Thyroid gland (tissue), 4 donors: ENCODE results near the gene IL6ST. TPM values are rescaled to one million over a fixed set of nuclear protein-coding genes. Genes with fewer than 3 reads are reported as not detected.

Source experiments
- DNase-seq, 2 donors: peaks; one replicate each; pipeline ENCODE4 v3.0.0-alpha.2; 2019
- H3K27ac ChIP-seq, 3 donors: fragments of 200-600 bp; sonication (generic); 1 replicate in 2 of 3; 2 replicates in 1 of 3; pipeline ENCODE4 v1.5.1; 2016 to 2019; ENCODE audit warnings: mild to moderate bottlenecking in 1 of 3, moderate library complexity in 1 of 3
- H3K27me3 ChIP-seq: fragments of 200-600 bp; sonication (generic); one replicate; pipeline ENCODE4 v1.5.1; 2019
- H3K36me3 ChIP-seq, 2 donors: fragments of 200-600 bp; sonication (generic); one replicate each; pipeline ENCODE4 v1.5.1; 2016 to 2019
- H3K4me1 ChIP-seq, 2 donors: fragments of 200-600 bp; sonication (generic); one replicate each; pipeline ENCODE4 v1.5.1; 2017 to 2019
- H3K4me3 ChIP-seq, 3 donors: fragments of 200-600 bp; sonication (generic); replicated peaks in 1 of 3; 1 replicate in 2 of 3; 2 replicates in 1 of 3; pipeline ENCODE4 v1.5.1; 2016; ENCODE audit warnings: mild to moderate bottlenecking in 1 of 3
- H3K9me3 ChIP-seq: fragments of 200-600 bp; sonication (generic); one replicate; pipeline ENCODE4 v1.5.1; 2017
- CTCF ChIP-seq, 6 experiments: fragments of 200-600 bp in 3 of 6; fragments of 450-650 bp in 3 of 6; sonication (generic) in 3 of 6; IDR thresholded peaks; one replicate each; pipeline ENCODE4 v1.5.1; 2016 to 2019; ENCODE audit warnings: antibody characterized with exemption in 6 of 6, mild to moderate bottlenecking in 2 of 6, inconsistent platforms in 1 of 6, moderate library complexity in 1 of 6
- POLR2A ChIP-seq, 2 donors: fragments of 450-650 bp; IDR thresholded peaks; one replicate each; pipeline ENCODE4 v1.6.1; 2017; ENCODE audit warnings: antibody characterized with exemption in 2 of 2, mild to moderate bottlenecking in 2 of 2, moderate library complexity in 1 of 2
- WGBS, 2 donors: methylation state at CpG; one replicate each; pipeline ENCODE4 v1.1.5; 2017; 5-methylcytosine and 5-hydroxymethylcytosine counted together
- intact Hi-C: fragments of 100-400 bp; cut with DNase I; formaldehyde crosslinking; loops from one replicate; pipeline ENCODE4 v1.15.1; 2023
- total RNA-seq, 4 donors: library from RNA; depleted of rRNA; stranded (reverse); fragments of >200 nt; gene quantifications; one replicate each; pipeline ENCODE4 v1.2.3, GENCODE V29; 2016

The IL6ST gene
- total RNA-seq, 4 donors from 2014 or later, result 280 to 550 (median 359) TPM

- intact Hi-C loops, result no loop called here
- WGBS, 2 donors, result 98 to 99% methylated on average over 7 of the region's 7 CpGs
- no peak for DNase-seq
- TF ChIP-seq CTCF (IDR thresholded peaks at IDR 0.05) (no peak), POLR2A (IDR thresholded peaks at IDR 0.05) (no peak)
- Histone ChIP-seq H3K27ac (no peak overlapping the region), H3K4me1 (no peaks in the 10 kb centered on the region), H3K9me3 (no peaks in the 10 kb centered on the region), H3K36me3 (no peaks in the 10 kb centered on the region), H3K27me3 (no peaks in the 10 kb centered on the region), H3K4me3 (no peak overlapping the region)
Measured at GRCh38 chr5:55907927-55908326, 86.8 kb downstream of the IL6ST start.

- Histone ChIP-seq H3K36me3 (no peaks in the 10 kb centered on the region), H3K27me3 (no peaks in the 10 kb centered on the region), H3K9me3 (no peaks in the 10 kb centered on the region), H3K4me1 (no peaks in the 10 kb centered on the region), H3K4me3 (no peak overlapping the region), H3K27ac (no peak overlapping the region)
- no peak for DNase-seq
- TF ChIP-seq POLR2A (IDR thresholded peaks at IDR 0.05), result no peak
- no peak for TF ChIP-seq CTCF (IDR thresholded peaks at IDR 0.05)
- WGBS, 2 donors, result 78 to 88% methylated on average over 4 of the region's 4 CpGs
- intact Hi-C loops, result no loop called here
Measured at GRCh38 chr5:55905251-55905650, 89.5 kb downstream of the IL6ST start.

- intact Hi-C loops, result no loop called here
- no peaks in the 10 kb centered on the region for H3K27me3 ChIP-seq
- H3K27ac ChIP-seq, result no peak overlapping the region
- WGBS, 2 donors, result 78 to 83% methylated on average over 2 to 3 of the region's 3 CpGs
- DNase-seq, result no peak
- H3K4me1 ChIP-seq, result no peaks in the 10 kb centered on the region
- H3K4me3 ChIP-seq, result no peak overlapping the region
- no peaks in the 10 kb centered on the region for H3K36me3 ChIP-seq
- no peak for TF ChIP-seq POLR2A (IDR thresholded peaks at IDR 0.05)
- TF ChIP-seq CTCF (IDR thresholded peaks at IDR 0.05), result no peak
- no peaks in the 10 kb centered on the region for H3K9me3 ChIP-seq
Measured at GRCh38 chr5:55904152-55904551, 90.6 kb downstream of the IL6ST start.

GRCh38 chr5:55903121-55903701 lies 91.6 kb downstream of the IL6ST start:
- H3K27ac ChIP-seq, result no peak overlapping the region
- DNase-seq, result no peak
- intact Hi-C loops, result no loop called here
- no peaks in the 10 kb centered on the region for H3K4me1 ChIP-seq
- no peaks in the 10 kb centered on the region for H3K9me3 ChIP-seq
- H3K36me3 ChIP-seq, result no peaks in the 10 kb centered on the region
- 93 to 94% methylated on average over 13 to 16 of the region's 19 CpGs for WGBS, 2 donors
- H3K4me3 ChIP-seq, result no peak overlapping the region
- no peaks in the 10 kb centered on the region for H3K27me3 ChIP-seq
- no peak for TF ChIP-seq CTCF (IDR thresholded peaks at IDR 0.05)
- TF ChIP-seq POLR2A (IDR thresholded peaks at IDR 0.05), result no peak

- no peak overlapping the region for H3K4me3 ChIP-seq
- 76 to 97% methylated on average over 3 to 5 of the region's 5 CpGs for WGBS, 2 donors
- DNase-seq, result no peak
- no peak overlapping the region for H3K27ac ChIP-seq
- intact Hi-C loops, result no loop called here
- no peaks in the 10 kb centered on the region for H3K36me3 ChIP-seq
- no peaks in the 10 kb centered on the region for H3K4me1 ChIP-seq
- no peaks in the 10 kb centered on the region for H3K9me3 ChIP-seq
- no peak for TF ChIP-seq POLR2A (IDR thresholded peaks at IDR 0.05)
- TF ChIP-seq CTCF (IDR thresholded peaks at IDR 0.05), result no peak
- H3K27me3 ChIP-seq, result no peaks in the 10 kb centered on the region
Measured at GRCh38 chr5:55902696-55903095, 92.1 kb downstream of the IL6ST start.
